ENCODE results near the gene RABL3.
"Not testable (repeated sequence)": the region's sequence is repeated elsewhere in the genome, so short reads cannot be mapped to it uniquely, and the experiment has no call there.

RABL3 gene

GRCh38 chr3:120641696-120642246, 100.5 kb downstream of the RABL3 start:
- no peak for DNase-seq

GRCh38 chr3:120640231-120640630, 102.1 kb downstream of the RABL3 start:
- DNase-seq, result no peak

GRCh38 chr3:120638820-120639219, 103.5 kb downstream of the RABL3 start:
- DNase-seq, result not testable (repeated sequence)

DNA sequence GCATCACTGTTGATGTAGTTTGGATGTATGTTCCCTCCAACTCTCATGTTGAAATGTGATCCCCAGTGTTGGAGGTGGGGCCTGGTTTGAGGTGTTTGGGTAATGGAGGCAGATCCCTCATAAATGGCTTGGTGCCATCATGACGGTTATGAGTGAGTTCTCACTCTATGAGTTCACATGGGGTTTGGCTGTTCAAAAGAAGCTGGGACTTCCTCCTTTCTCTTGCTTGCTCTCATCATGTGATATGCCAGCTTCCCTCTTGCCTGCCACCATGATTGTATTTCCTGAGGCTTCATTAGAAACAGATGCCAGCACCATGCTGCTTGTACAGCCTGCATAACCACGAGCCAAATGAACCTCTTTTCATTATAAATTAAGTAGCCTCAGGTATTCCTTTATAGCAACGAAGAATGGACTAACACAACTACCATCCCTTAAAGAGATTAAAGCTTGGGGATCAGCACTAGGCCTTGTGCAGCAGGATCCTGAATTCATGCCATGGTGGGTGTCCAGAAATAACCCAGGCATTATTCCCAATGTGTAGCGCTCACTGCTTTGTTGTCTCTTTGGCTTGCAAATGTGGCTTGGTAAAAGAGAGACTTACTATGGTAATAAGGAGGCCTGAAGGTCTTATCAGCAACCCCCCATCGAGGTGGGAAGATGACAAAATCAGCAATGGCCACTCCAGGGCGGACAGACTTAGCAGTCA, 104.3 kb downstream of the RABL3 start:
- no peak for DNase-seq

GRCh38 chr3:120636795-120637401, 105.4 kb downstream of the RABL3 start:
- no peak for DNase-seq
